Kidney (tissue), 14 donors: ENCODE measurements around the gene MEF2D. TPM values are rescaled to one million over a fixed set of nuclear protein-coding genes. Genes with fewer than 3 reads are reported as not detected.

ENCODE experiments used
- DNase-seq, 5 donors: peaks; one replicate each; pipeline ENCODE4 v3.0.0-alpha.2; 2013 to 2020
- FAIRE-seq: peaks from 2 replicates; lab custom pipeline; 2012; peaks lifted over from hg19 to GRCh38; lab: Jason Lieb, UNC
- H3K27ac ChIP-seq, 2 donors: one replicate each; pipeline ENCODE4 v1.7.0; 2013; ENCODE audit warnings: low read depth in 2 of 2, low read length in 2 of 2, inconsistent platforms in 1 of 2
- H3K27me3 ChIP-seq: one replicate; pipeline ENCODE4 v1.7.1; 2013; ENCODE audit warnings: low read length, inconsistent platforms; ENCODE audit not compliant: control insufficient read depth, insufficient read depth
- H3K36me3 ChIP-seq, 3 donors: one replicate each; pipeline versions ENCODE4 v1.7.0 to v1.7.1; 2013; ENCODE audit warnings: low read length in 3 of 3, control low read depth in 1 of 3, inconsistent platforms in 1 of 3; ENCODE audit not compliant: insufficient read depth in 3 of 3, control insufficient read depth in 2 of 3
- H3K4me1 ChIP-seq, 3 donors: one replicate each; pipeline versions ENCODE4 v1.7.0 to v1.7.1; 2013; ENCODE audit warnings: low read length in 3 of 3, inconsistent platforms in 1 of 3, low read depth in 1 of 3; ENCODE audit not compliant: control insufficient read depth in 2 of 3, insufficient read depth in 2 of 3
- H3K4me3 ChIP-seq, 3 donors: one replicate each; pipeline versions ENCODE4 v1.7.0 to v1.8.1; 2013; ENCODE audit warnings: low read length in 3 of 3, control low read depth in 1 of 3, inconsistent platforms in 1 of 3
- H3K9ac ChIP-seq, 3 donors: one replicate each; pipeline versions ENCODE4 v1.7.0 to v1.7.1; 2013; ENCODE audit warnings: low read length in 3 of 3, control low read depth in 1 of 3, inconsistent platforms in 1 of 3
- H3K9me3 ChIP-seq, 3 donors: one replicate each; pipeline versions ENCODE4 v1.7.0 to v1.7.1; 2013; ENCODE audit warnings: low read length in 3 of 3, control low read depth in 1 of 3, inconsistent platforms in 1 of 3; ENCODE audit not compliant: control insufficient read depth in 2 of 3, insufficient read depth in 1 of 3
- intact Hi-C: fragments of 100-400 bp; cut with DNase I; formaldehyde crosslinking; loops from one replicate; pipeline ENCODE4 v1.11.1; 2022
- polyA plus RNA-seq: library from polyadenylated mRNA; stranded (reverse); fragments of 350-450 nt; fragmentation: Illumina TruSeq; extraction: RNeasy Lipid Tissue Mini Kit (QIAGEN cat#74804); gene quantifications from one replicate; pipeline ENCODE4 v1.2.3, GENCODE V29; 2014; ENCODE audit warnings: low read depth, low replicate concordance; ENCODE audit not compliant: insufficient read depth
- total RNA-seq: library from RNA; stranded (reverse); fragmentation: NEBNext Ultra II Directional; extraction: Animal tissue kit (Norgen Biotek cat#: 25700); gene quantifications from one replicate; pipeline ENCODE4 v1.2.1, GENCODE V29; 2021
- TF ChIP-seq, protein P1 (sequence below): IDR thresholded peaks from 3 replicates; pipeline ENCODE4 v1.5.1; 2012; ENCODE audit warnings: mild to moderate bottlenecking, moderate library complexity, borderline replicate concordance; ENCODE audit not compliant: insufficient read depth; ENCODE audit errors: extremely low read depth
- donor health status: control.
- donor health status: control.
- donor health status: control.
- donor health status: control.
- donor health status: control.
- donor health status: DM: yes; HTN: yes; CAD: no.
- donor health status: Normal renal cell carcinoma (clear cell type).

MEF2D gene
- total and polyA plus RNA-seq, 2 donors from 2014 or later: 13.7 to 49.3 TPM

DNA sequence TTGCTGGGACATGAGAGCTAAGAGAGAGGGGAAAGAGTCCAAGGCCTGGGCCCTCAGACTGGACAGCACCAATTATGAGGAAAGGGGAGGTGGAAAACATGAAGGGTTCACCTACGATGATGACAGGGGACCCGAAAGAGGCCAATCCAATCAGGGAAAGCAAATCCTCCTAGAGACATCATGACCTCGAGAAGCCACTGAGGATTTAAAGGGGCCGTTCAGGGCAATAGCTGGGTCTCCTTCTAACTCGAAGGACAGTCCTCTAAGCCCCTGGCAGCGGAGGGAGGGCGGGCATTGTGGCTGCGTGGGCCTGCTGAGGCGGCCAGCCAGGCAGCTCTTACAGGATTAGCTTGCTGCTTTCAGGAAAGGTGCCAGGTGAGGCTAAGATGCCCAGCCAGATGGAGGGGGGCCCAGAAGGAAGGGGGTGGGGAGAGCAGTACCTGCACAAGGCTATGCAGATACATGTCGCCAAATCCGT, 7.4 kb downstream of the MEF2D start:
- intact Hi-C loops: no loop called here
- H3K27ac ChIP-seq: peak overlapping the region; percentile 39 to 49
- peaks cover 0 to 93% (median 72%) of the 10 kb centered on the region in 3 donors for H3K4me1 ChIP-seq

DNA sequence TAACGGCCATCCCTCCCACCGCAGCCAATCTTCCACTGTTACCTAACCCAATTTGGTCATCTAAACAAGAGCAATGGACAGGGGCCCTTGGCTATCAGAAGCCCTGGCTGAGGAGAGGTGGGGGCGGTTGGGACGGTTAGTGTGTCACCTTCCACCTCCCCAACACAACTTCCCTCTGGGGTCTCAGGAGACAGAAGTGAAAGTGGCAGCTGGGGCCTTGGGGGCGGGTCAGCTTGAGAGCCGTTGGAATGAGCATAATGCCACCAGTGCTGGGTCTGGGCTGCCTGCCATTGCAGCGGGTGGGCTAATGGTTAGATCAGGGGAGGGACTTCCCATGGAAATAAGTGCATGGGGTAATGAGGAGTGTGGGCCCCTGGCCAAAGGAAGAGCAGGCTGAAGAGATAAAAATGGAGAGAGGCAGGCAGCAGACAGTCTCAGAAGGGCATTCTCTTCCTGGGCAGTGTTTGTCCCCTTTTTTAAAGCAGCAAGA, 7.9 kb downstream of the MEF2D start:
- intact Hi-C loops: no loop called here
- H3K9me3 ChIP-seq: no peaks in the 10 kb centered on the region
- H3K36me3 ChIP-seq: peaks cover 0 to 7% (median 0%) of the 10 kb centered on the region in 3 donors
- no peaks in the 10 kb centered on the region for H3K27me3 ChIP-seq
- H3K4me1 ChIP-seq: peaks cover 0 to 93% (median 68%) of the 10 kb centered on the region in 3 donors
- DNase-seq (peak in 1 of 5 donors; percentile 76), FAIRE-seq (no peak)
- H3K9ac ChIP-seq: peak overlapping the region in 1 of 3 donors; percentile 4
- TF ChIP-seq, protein P1, sequence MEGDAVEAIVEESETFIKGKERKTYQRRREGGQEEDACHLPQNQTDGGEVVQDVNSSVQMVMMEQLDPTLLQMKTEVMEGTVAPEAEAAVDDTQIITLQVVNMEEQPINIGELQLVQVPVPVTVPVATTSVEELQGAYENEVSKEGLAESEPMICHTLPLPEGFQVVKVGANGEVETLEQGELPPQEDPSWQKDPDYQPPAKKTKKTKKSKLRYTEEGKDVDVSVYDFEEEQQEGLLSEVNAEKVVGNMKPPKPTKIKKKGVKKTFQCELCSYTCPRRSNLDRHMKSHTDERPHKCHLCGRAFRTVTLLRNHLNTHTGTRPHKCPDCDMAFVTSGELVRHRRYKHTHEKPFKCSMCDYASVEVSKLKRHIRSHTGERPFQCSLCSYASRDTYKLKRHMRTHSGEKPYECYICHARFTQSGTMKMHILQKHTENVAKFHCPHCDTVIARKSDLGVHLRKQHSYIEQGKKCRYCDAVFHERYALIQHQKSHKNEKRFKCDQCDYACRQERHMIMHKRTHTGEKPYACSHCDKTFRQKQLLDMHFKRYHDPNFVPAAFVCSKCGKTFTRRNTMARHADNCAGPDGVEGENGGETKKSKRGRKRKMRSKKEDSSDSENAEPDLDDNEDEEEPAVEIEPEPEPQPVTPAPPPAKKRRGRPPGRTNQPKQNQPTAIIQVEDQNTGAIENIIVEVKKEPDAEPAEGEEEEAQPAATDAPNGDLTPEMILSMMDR: no peak
- peak overlapping the region in 2 of 3 donors; percentile 17 to 22 for H3K4me3 ChIP-seq
- peak overlapping the region; percentile 39 to 49 for H3K27ac ChIP-seq

More for the DNA sequence above, 7.4 kb downstream of the MEF2D start:
- TF ChIP-seq, protein P1: no peak
- Histone ChIP-seq H3K9ac (peak overlapping the region in 1 of 3 donors; percentile 4), H3K36me3 (peaks cover 0 to 7% (median 0%) of the 10 kb centered on the region in 3 donors), H3K27me3 (no peaks in the 10 kb centered on the region), H3K4me3 (peak overlapping the region in 2 of 3 donors; percentile 12 to 22), H3K9me3 (no peaks in the 10 kb centered on the region)
- DNase-seq (peak in 1 of 5 donors; percentile 65), FAIRE-seq (no peak)

DNA sequence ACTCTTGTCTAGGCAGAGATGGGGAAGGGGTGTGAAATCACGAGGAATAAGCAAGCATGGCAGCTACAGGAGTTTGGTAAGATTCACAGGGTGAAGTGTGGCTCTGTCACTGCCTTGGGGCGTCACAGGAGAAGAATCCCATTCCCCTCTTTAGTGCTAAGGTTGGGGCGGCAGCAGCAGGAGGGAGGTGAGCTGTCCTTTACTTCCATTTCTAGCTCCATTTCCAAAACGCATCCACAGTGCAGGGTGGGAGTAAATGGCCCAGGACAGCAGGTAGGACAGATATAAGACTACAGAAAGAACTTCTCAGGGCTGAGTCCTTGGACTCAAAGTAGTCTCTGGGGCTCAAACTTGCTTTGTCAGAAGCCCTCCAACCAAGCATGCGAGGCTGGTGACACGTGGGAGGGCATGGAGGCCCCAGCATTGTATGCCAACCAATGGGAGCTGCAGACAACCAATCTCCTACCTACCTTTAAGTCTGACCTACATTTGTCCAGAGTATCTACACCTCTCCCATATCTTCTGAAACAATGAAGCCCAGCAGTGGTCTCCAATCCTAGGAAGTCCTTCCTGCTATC, 8.5 kb downstream of the MEF2D start:
- Histone ChIP-seq H3K9me3 (no peaks in the 10 kb centered on the region), H3K9ac (peak overlapping the region in 1 of 3 donors; percentile 67), H3K27me3 (no peaks in the 10 kb centered on the region), H3K4me1 (peaks cover 0 to 88% (median 63%) of the 10 kb centered on the region in 3 donors), H3K36me3 (peaks cover 0 to 7% (median 0%) of the 10 kb centered on the region in 3 donors), H3K27ac (peak overlapping the region; percentile 4 to 49), H3K4me3 (peak overlapping the region in 1 of 3 donors; percentile 17)
- DNase-seq (peak in 1 of 5 donors; percentile 35), FAIRE-seq (no peak)
- intact Hi-C loops: no loop called here
- TF ChIP-seq, protein P1: no peak
